ENCODE measurements around the gene UNC5C. TPM values are rescaled to one million over a fixed set of nuclear protein-coding genes. Genes with fewer than 3 reads are reported as not detected.

The UNC5C gene
- total and polyA plus RNA-seq, 10 of the 15 experiments (the other 5 are each of a cell fraction or from before 2014, with no cell fraction given), result 0.02 to 2.0 (median 0.15) TPM; not detected in 1

DNA sequence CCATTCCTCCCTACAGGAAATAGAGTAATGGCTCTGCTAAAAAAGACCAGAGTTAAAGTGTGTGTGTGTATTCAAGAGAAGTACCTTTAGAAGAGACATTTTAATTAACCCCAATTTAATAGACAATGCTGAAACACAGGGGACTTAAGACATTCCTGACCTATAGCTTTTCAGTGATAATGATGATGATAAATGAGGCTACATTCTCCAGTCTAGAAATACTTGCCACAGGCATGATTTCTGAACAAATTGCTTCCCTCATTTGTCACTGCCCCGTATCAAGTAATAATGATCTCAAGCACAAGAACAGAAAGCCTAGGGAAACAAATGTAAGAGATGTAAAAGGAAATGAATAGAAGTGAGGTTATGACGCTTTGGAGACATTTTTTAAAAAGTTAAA lies 117.1 kb downstream of the UNC5C start (continued):
- TF ChIP-seq, protein P1, sequence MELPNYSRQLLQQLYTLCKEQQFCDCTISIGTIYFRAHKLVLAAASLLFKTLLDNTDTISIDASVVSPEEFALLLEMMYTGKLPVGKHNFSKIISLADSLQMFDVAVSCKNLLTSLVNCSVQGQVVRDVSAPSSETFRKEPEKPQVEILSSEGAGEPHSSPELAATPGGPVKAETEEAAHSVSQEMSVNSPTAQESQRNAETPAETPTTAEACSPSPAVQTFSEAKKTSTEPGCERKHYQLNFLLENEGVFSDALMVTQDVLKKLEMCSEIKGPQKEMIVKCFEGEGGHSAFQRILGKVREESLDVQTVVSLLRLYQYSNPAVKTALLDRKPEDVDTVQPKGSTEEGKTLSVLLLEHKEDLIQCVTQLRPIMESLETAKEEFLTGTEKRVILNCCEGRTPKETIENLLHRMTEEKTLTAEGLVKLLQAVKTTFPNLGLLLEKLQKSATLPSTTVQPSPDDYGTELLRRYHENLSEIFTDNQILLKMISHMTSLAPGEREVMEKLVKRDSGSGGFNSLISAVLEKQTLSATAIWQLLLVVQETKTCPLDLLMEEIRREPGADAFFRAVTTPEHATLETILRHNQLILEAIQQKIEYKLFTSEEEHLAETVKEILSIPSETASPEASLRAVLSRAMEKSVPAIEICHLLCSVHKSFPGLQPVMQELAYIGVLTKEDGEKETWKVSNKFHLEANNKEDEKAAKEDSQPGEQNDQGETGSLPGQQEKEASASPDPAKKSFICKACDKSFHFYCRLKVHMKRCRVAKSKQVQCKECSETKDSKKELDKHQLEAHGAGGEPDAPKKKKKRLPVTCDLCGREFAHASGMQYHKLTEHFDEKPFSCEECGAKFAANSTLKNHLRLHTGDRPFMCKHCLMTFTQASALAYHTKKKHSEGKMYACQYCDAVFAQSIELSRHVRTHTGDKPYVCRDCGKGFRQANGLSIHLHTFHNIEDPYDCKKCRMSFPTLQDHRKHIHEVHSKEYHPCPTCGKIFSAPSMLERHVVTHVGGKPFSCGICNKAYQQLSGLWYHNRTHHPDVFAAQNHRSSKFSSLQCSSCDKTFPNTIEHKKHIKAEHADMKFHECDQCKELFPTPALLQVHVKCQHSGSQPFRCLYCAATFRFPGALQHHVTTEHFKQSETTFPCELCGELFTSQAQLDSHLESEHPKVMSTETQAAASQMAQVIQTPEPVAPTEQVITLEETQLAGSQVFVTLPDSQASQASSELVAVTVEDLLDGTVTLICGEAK (IDR thresholded peaks at IDR 0.05; ENCODE audit: borderline replicate concordance), result no peak
- TF ChIP-seq KDM1A (IDR thresholded peaks at IDR 0.05; ENCODE audit: borderline replicate concordance) (no peak), SPI1 (IDR thresholded peaks at IDR 0.05; ENCODE audit: borderline replicate concordance, insufficient read depth, low read depth, low read length) (no peak), DPF2 (IDR thresholded peaks at IDR 0.05) (no peak), POLR2AphosphoS5 (IDR thresholded peaks at IDR 0.05; ENCODE audit: low read length) (no peak)

DNA sequence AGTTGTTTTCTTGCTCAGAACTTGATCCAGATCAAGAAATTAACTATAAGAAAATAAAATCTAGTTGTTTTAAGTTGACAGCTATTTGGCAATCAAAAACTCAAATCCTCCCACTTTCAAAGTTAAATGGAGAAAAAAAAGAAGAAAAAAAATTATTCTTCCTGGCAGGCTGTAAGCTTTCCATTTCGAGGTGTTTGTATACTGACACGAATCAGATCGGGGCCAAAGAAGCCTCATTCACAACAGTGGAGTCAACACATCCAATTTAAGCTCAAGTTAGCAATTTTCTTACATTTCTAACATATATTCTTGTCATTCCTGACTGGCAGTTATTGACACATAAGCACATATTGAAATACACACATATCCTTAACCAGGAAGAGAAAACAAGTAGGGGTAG lies 119.4 kb downstream of the UNC5C start:
- DNase-seq (ENCODE audit: low read depth, low spot score) (no peak), ATAC-seq (no peak), FAIRE-seq (no peak)
- RAD21 ChIA-PET (ENCODE audit: unreplicated experiment), result no interaction called here
- Histone ChIP-seq H3K9ac (ENCODE audit: control insufficient read depth, insufficient read depth, low read length) (no peak overlapping the region), H3K9me3 (replicated peaks; ENCODE audit: control insufficient read depth, insufficient read depth, low read length) (no peaks in the 10 kb centered on the region), H3K36me3 (ENCODE audit: control insufficient read depth in 2 of 2, insufficient read depth in 2 of 2, low read length in 1 of 2) (no peaks in the 10 kb centered on the region), H3K27ac (ENCODE audit: control insufficient read depth, insufficient read depth) (no peak overlapping the region), H4K20me1 (ENCODE audit: control insufficient read depth, insufficient read depth) (no peaks in the 10 kb centered on the region), H3K4me3 (no peak overlapping the region), H3K4me1 (ENCODE audit: control insufficient read depth, insufficient read depth, low read length) (no peaks in the 10 kb centered on the region), H3K27me3 (replicated peaks in 1 of 2; ENCODE audit: control insufficient read depth in 2 of 2, insufficient read depth in 2 of 2, low read length in 1 of 2) (no peaks in the 10 kb centered on the region), H3K79me2 (ENCODE audit: control insufficient read depth, insufficient read depth, low read length) (no peaks in the 10 kb centered on the region), H3K4me2 (ENCODE audit: control insufficient read depth, insufficient read depth) (no peak overlapping the region), H2AFZ (ENCODE audit: control insufficient read depth, low read depth, low read length) (no peak overlapping the region)
- CTCF ChIA-PET, result interaction anchor here (1.9 kb wide), 1 partner anchor 9 kb away, joined by 6 read pairs; no protein-coding TSS in a partner anchor
- POLR2A ChIA-PET, result no interaction called here
- no TSS peak for BruUV-seq (replicated peaks)
- in situ Hi-C loops (cut with MboI), result no loop called here
- SMC1A ChIA-PET (ENCODE audit: uncharacterized antibody, unreplicated experiment), result interaction anchor here (0.7 to 1.4 kb wide), 4 partner anchors 16 to 76 kb away, joined by 3 to 4 read pairs (median 3); no protein-coding TSS in a partner anchor
- intact Hi-C loops (cut with micrococcal nuclease; ENCODE audit: unreplicated experiment), result no loop called here
- TF ChIP-seq TCF3 (IDR thresholded peaks at IDR 0.05; ENCODE audit: borderline replicate concordance, insufficient read depth, low read depth, low read length) (no peak), SMAD5 (IDR thresholded peaks at IDR 0.05; ENCODE audit: low read depth) (no peak), WRNIP1 (IDR thresholded peaks at IDR 0.05; ENCODE audit: borderline replicate concordance, low read depth, low read length) (no peak), DPF2 (IDR thresholded peaks at IDR 0.05) (no peak)
- 0% methylated on average over 3 of the region's 3 CpGs for WGBS (ENCODE audit: insufficient coverage, insufficient replicate concordance, low lambda C conversion rate, missing lambda C conversion rate)

All from GM12878 (cell line).